Sigmoid colon (tissue), 7 donors: ENCODE measurements around the gene RS1. TPM values are rescaled to one million over a fixed set of nuclear protein-coding genes. Genes with fewer than 3 reads are reported as not detected.

Experiments used
- DNase-seq: peaks from one replicate; pipeline ENCODE4 v3.0.0-alpha.2; 2019
- H3K27ac ChIP-seq, 4 donors: fragments of 200-600 bp; sonication (generic); one replicate each; pipeline ENCODE4 v1.5.1; 2016 to 2019; ENCODE audit warnings: mild to moderate bottlenecking in 1 of 4
- H3K27me3 ChIP-seq, 3 donors: fragments of 200-600 bp; sonication (generic); one replicate each; pipeline ENCODE4 v1.5.1; 2019; ENCODE audit warnings: mild to moderate bottlenecking in 1 of 3
- H3K36me3 ChIP-seq, 4 donors: fragments of 200-600 bp; sonication (generic); one replicate each; pipeline ENCODE4 v1.5.1; 2016 to 2019
- H3K4me1 ChIP-seq, 4 donors: fragments of 200-600 bp; sonication (generic); one replicate each; pipeline ENCODE4 v1.5.1; 2017 to 2019
- H3K4me3 ChIP-seq, 4 donors: fragments of 200-600 bp; sonication (generic); one replicate each; pipeline ENCODE4 v1.5.1; 2017 to 2019; ENCODE audit warnings: mild to moderate bottlenecking in 2 of 4, moderate library complexity in 1 of 4
- H3K9me3 ChIP-seq, 4 donors: fragments of 200-600 bp in 3 of 4; sonication (generic) in 3 of 4; one replicate each; pipeline versions ENCODE4 v1.5.1 to v1.6.1; 2013 to 2019
- CTCF ChIP-seq, 4 experiments: fragments of 450-650 bp in 3 of 4; fragments of 200-600 bp in 1 of 4; IDR thresholded peaks; one replicate each; pipeline ENCODE4 v1.5.1; 2016 to 2019; ENCODE audit warnings: antibody characterized with exemption in 4 of 4, mild to moderate bottlenecking in 3 of 4, moderate library complexity in 2 of 4
- EP300 ChIP-seq, 4 donors: sonication (generic); formaldehyde crosslinking; IDR thresholded peaks; one replicate each; pipeline ENCODE4 v1.6.1; 2017; ENCODE audit warnings: antibody characterized with exemption in 4 of 4
- POLR2A ChIP-seq, 2 donors: fragments of 450-650 bp; IDR thresholded peaks; one replicate each; pipeline ENCODE4 v1.6.1; 2016; ENCODE audit warnings: antibody characterized with exemption in 2 of 2, mild to moderate bottlenecking in 2 of 2, moderate library complexity in 2 of 2
- POLR2AphosphoS5 ChIP-seq, 4 donors: sonication (generic); formaldehyde crosslinking; IDR thresholded peaks; one replicate each; pipeline ENCODE4 v1.6.1; 2017; ENCODE audit warnings: antibody characterized with exemption in 4 of 4
- WGBS, 2 donors: extraction: QIAGEN DNeasy Blood & Tissue Kit; methylation state at CpG; one replicate each; pipeline ENCODE4 v1.1.7; 2013; 5-methylcytosine and 5-hydroxymethylcytosine counted together
- intact Hi-C: fragments of 100-400 bp; cut with DNase I; formaldehyde crosslinking; loops from one replicate; pipeline ENCODE4 v1.15.1; 2023
- polyA plus RNA-seq, 3 donors: library from polyadenylated mRNA; stranded (reverse); fragments of 200-250 nt; gene quantifications; one replicate each; pipeline ENCODE4 v1.2.3, GENCODE V29; 2013
- total RNA-seq, 4 donors: library from RNA; depleted of rRNA; stranded (reverse); fragments of >200 nt; gene quantifications; one replicate each; pipeline ENCODE4 v1.1.0, GENCODE V29; 2016
- donor health status: healthy with polysubstance abuse.
- donor health status: Bipolar disorder and iron deficiency.
- donor health status: healthy.

The RS1 gene
- total and polyA plus RNA-seq, 7 donors = 0.01 TPM; not detected in 6

DNA sequence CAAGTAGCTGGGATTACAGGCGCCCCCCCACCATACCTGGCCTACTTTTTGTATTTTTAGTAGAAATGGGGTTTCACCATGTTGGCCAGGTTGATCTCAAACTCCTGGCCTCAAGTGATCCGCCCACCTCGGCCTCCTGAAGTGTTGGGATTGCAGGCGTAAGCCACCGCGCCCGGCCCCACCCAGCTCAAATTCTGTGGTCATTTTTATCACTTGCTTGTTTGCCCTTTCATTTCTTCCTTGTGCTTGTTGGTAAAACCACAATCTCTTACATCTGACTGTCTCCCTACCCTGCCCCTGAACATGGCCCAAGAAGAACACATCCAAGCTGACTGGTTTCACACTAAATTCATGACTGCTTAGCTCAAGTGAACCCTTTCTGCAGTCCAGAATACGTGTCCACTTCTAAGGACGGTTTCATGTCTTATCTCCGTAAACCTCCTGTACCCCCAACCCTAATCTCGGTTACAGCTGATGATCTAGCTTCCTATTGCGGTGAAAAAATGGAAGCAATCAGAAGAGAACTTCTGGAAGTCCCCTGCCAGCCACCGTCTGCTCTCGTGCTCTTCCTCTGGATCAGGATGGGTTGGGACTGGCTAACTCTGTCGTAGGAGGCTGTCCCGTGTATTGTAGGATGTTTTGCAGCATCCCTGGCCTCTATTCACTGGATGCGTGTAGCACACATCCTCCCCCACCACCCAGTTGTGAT lies 5.4 kb upstream of the RS1 start:
- Histone ChIP-seq H3K4me3 (no peak overlapping the region), H3K4me1 (no peaks in the 10 kb centered on the region), H3K27ac (no peak overlapping the region), H3K36me3 (no peaks in the 10 kb centered on the region), H3K27me3 (no peaks in the 10 kb centered on the region), H3K9me3 (no peaks in the 10 kb centered on the region)
- no peak for DNase-seq
- intact Hi-C loops = loop anchor here (5.0 to 10.0 kb wide), 3 partner anchors 210 to 667 kb away; partner anchors contain the start of genes PDHA1 and PHKA2
- WGBS, 2 donors = 58 to 64% methylated on average over 17 of the region's 17 CpGs
- TF ChIP-seq POLR2AphosphoS5 (IDR thresholded peaks at IDR 0.05) (no peak), EP300 (IDR thresholded peaks at IDR 0.05) (no peak), CTCF (IDR thresholded peaks at IDR 0.05) (no peak), POLR2A (IDR thresholded peaks at IDR 0.05) (no peak)

- no peaks in the 10 kb centered on the region for H3K36me3 ChIP-seq
- H3K9me3 ChIP-seq = no peaks in the 10 kb centered on the region
- H3K4me3 ChIP-seq = no peak overlapping the region
- H3K27me3 ChIP-seq = no peaks in the 10 kb centered on the region
- WGBS, 2 donors = 79 to 80% methylated on average over 11 of the region's 11 CpGs
- no peak for DNase-seq
- intact Hi-C loops = loop anchor here (5.0 to 10.0 kb wide), 3 partner anchors 211 to 668 kb away; partner anchors contain the start of genes PDHA1 and PHKA2
- no peak overlapping the region for H3K27ac ChIP-seq
- H3K4me1 ChIP-seq = no peaks in the 10 kb centered on the region
- TF ChIP-seq EP300 (IDR thresholded peaks at IDR 0.05) (no peak), CTCF (IDR thresholded peaks at IDR 0.05) (no peak), POLR2AphosphoS5 (IDR thresholded peaks at IDR 0.05) (no peak), POLR2A (IDR thresholded peaks at IDR 0.05) (no peak)
These were observed 4.6 kb upstream of the RS1 start for GRCh38 chrX:18676470-18676869.

GRCh38 chrX:18676050-18676449 lies 4.1 kb upstream of the RS1 start:
- H3K27me3 ChIP-seq = no peaks in the 10 kb centered on the region
- DNase-seq = no peak
- WGBS, 2 donors = 90 to 92% methylated on average over 10 of the region's 10 CpGs
- H3K4me1 ChIP-seq = no peaks in the 10 kb centered on the region
- TF ChIP-seq CTCF (IDR thresholded peaks at IDR 0.05) (no peak), EP300 (IDR thresholded peaks at IDR 0.05) (no peak)
- no peak overlapping the region for H3K4me3 ChIP-seq
- intact Hi-C loops = loop anchor here (5.0 to 10.0 kb wide), 3 partner anchors 211 to 669 kb away; partner anchors contain the start of genes PDHA1 and PHKA2
- H3K9me3 ChIP-seq = no peaks in the 10 kb centered on the region
- H3K27ac ChIP-seq = no peak overlapping the region
- no peaks in the 10 kb centered on the region for H3K36me3 ChIP-seq

DNA sequence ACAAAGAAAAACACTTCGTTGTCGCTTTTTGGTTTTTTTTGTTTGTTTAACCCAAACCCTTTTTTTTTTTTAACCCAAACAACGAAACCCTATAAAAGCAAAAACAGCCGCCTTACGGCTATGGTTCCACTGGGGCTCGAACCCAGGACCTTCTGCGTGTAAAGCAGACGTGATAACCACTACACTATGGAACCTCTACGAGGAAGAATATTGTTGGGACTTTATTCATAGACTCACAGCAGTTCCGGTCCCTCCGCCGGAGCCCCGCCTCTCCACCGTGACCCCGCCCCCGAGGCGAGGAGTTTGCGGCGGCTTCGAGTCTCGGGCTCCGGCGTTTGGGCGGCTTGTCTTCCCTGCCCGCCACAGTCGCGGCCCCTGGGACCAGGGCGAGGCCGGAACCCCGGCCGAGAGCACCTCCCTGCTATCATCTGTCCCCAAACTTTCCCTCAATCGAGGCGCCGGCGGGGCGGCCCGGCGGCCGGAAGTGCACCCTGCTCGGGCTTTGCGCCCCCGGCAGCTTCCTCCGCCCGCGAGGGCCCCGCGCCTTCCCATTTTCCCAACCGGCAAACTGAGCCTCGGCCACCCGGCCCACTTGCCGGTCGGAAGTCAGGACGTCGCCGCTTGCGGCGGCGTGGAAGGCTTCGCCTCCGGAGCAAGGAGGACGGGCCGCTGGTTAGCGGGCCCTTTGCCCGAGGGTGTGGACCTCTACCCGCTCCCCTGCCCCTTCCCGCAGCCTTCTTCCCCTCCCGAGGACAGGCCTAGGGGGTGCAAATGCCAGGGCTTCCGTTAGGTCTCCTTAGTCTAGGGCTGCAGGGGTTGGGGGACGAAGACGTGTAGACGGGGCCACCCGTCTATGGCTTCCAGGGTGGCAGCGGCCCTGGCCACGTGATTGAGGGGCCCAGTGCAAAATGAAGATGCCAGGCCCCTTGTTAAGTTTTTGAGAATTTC lies 3.2 kb upstream of the RS1 start:
- Histone ChIP-seq H3K27ac (peak overlapping the region; percentile 88 to 90 (median 88)), H3K36me3 (no peaks in the 10 kb centered on the region), H3K4me3 (peak overlapping the region; percentile 67 to 75 (median 72)), H3K27me3 (no peaks in the 10 kb centered on the region), H3K9me3 (no peaks in the 10 kb centered on the region), H3K4me1 (no peaks in the 10 kb centered on the region)
- WGBS, 2 donors = 1% methylated on average over 74 of the region's 74 CpGs
- peak; percentile 85 for DNase-seq
- TF ChIP-seq POLR2AphosphoS5 (IDR thresholded peaks at IDR 0.05) = peak; percentile 40 to 76 (median 61)
- TF ChIP-seq EP300 (IDR thresholded peaks at IDR 0.05) = no peak
- intact Hi-C loops = loop anchor here (2.0 to 10.0 kb wide), 4 partner anchors 212 to 670 kb away; partner anchors contain the start of genes CDKL5, PDHA1 and PHKA2

- peak; percentile 66 for DNase-seq
- no peaks in the 10 kb centered on the region for H3K36me3 ChIP-seq
- peak overlapping the region; percentile 88 to 90 (median 88) for H3K27ac ChIP-seq
- H3K27me3 ChIP-seq = no peaks in the 10 kb centered on the region
- no peaks in the 10 kb centered on the region for H3K4me1 ChIP-seq
- TF ChIP-seq CTCF (IDR thresholded peaks at IDR 0.05) = no peak
- no peak for TF ChIP-seq POLR2A (IDR thresholded peaks at IDR 0.05)
- no peak for TF ChIP-seq EP300 (IDR thresholded peaks at IDR 0.05)
- no peaks in the 10 kb centered on the region for H3K9me3 ChIP-seq
- intact Hi-C loops = loop anchor here (2.0 to 10.0 kb wide), 3 partner anchors 250 to 670 kb away; partner anchors contain the start of genes CDKL5, PDHA1 and PHKA2
- H3K4me3 ChIP-seq = peak overlapping the region; percentile 25 to 75 (median 72)
- 0 to 1% methylated on average over 19 of the region's 19 CpGs for WGBS, 2 donors
These were observed 2.5 kb upstream of the RS1 start for GRCh38 chrX:18674417-18674787.
